ENCODE measurements around the gene IL10RA. TPM values are rescaled to one million over a fixed set of nuclear protein-coding genes. Genes with fewer than 3 reads are reported as not detected.

The IL10RA gene
- total and polyA plus RNA-seq, 2 of the 4 experiments (the other 2 are of a cell fraction): 0.12 TPM; not detected in 1

GRCh38 chr11:118033443-118033842, 47.2 kb downstream of the IL10RA start:
- H2BK120ac ChIP-seq (ENCODE audit: low read depth, low read length): no peak overlapping the region
- no peaks in the 10 kb centered on the region for H3K4me1 ChIP-seq (ENCODE audit: control insufficient read depth, insufficient read depth, low read length)
- H3K56ac ChIP-seq (ENCODE audit: extremely low read depth, insufficient read depth, low read length): no peak overlapping the region
- H2BK5ac ChIP-seq (ENCODE audit: low read depth, low read length, poor library complexity, severe bottlenecking): no peak overlapping the region
- no CpG with 5 or more reads among the region's 4 CpGs for WGBS, 2 experiments (ENCODE audit: extremely low coverage in 2 of 2, insufficient read length in 1 of 2)
- no peak for DNase-seq
- H4K5ac ChIP-seq (ENCODE audit: low read depth, low read length): no peak overlapping the region
- no peak overlapping the region for H3K27ac ChIP-seq (ENCODE audit: insufficient read depth, low read length)
- no peak overlapping the region for H2AK5ac ChIP-seq (ENCODE audit: low read depth, low read length)
- dilution Hi-C loops (cut with HindIII; ENCODE audit: low sequenced_read_pairs, unreplicated experiment) (no loop called here), intact Hi-C loops (cut with micrococcal nuclease) (no loop called here), in situ Hi-C loops (cut with MboI; ENCODE audit: low sequenced_read_pairs) (no loop called here)
- no peak overlapping the region for H3K9ac ChIP-seq (ENCODE audit: low read depth, low read length)
- H3K4me2 ChIP-seq (ENCODE audit: low read depth, low read length): no peak overlapping the region
- H2BK15ac ChIP-seq (ENCODE audit: low read depth, low read length): no peak overlapping the region
- BruUV-seq (replicated peaks): no TSS peak
- no peaks in the 10 kb centered on the region for H3K9me1 ChIP-seq (ENCODE audit: insufficient read depth, low read length)
- H4K91ac ChIP-seq (ENCODE audit: insufficient read depth, low read depth, low read length): no peak overlapping the region
- H2BK20ac ChIP-seq (ENCODE audit: low read depth, low read length): no peak overlapping the region
- no peak for ATAC-seq (ENCODE audit: low read depth)
- no peaks in the 10 kb centered on the region for H3K36me3 ChIP-seq (ENCODE audit: control insufficient read depth, insufficient read depth, low read length)
- H3K27me3 ChIP-seq (ENCODE audit: control insufficient read depth, insufficient read depth, low read length): peaks cover 2% of the 10 kb centered on the region; the same call in 1 of the 2 replicates
- TF ChIP-seq MXI1 (IDR thresholded peaks at IDR 0.05; ENCODE audit: borderline replicate concordance, low read depth, low read length): no peak
- TF ChIP-seq MAFK (IDR thresholded peaks at IDR 0.05; ENCODE audit: low read depth, low read length): no peak
- TF ChIP-seq CHD1 (IDR thresholded peaks at IDR 0.05; ENCODE audit: low read depth, low read length): no peak
- TF ChIP-seq POLR2A (IDR thresholded peaks at IDR 0.05; ENCODE audit: low read depth, low read length): no peak
- TF ChIP-seq SMC3 (IDR thresholded peaks at IDR 0.05; ENCODE audit: low read depth, low read length): no peak
- TF ChIP-seq CTCF (conservative IDR thresholded peaks at IDR 0.05; ENCODE audit: low read depth, low read length): no peak
- no peak for TF ChIP-seq RAD21 (IDR thresholded peaks at IDR 0.05; ENCODE audit: low read length)
- TF ChIP-seq USF2 (IDR thresholded peaks at IDR 0.05; ENCODE audit: low read depth, low read length): no peak
- TF ChIP-seq CEBPB (IDR thresholded peaks at IDR 0.05; ENCODE audit: low read depth, low read length): no peak
- TF ChIP-seq RFX5 (IDR thresholded peaks at IDR 0.05; ENCODE audit: low read depth, low read length): no peak
- H3K9me3 ChIP-seq (ENCODE audit: control insufficient read depth, insufficient read depth, low read length): no peaks in the 10 kb centered on the region
- no peak overlapping the region for H2AK9ac ChIP-seq (replicated peaks; ENCODE audit: low read depth, low read length, poor library complexity)
- no peak overlapping the region for H4K8ac ChIP-seq (ENCODE audit: low read depth in 2 of 2, low read length in 2 of 2)
- no peak overlapping the region for H3K4ac ChIP-seq (ENCODE audit: low read depth, low read length)
- no peaks in the 10 kb centered on the region for H3K79me1 ChIP-seq (ENCODE audit: low read depth in 1 of 2, low read length in 2 of 2)
- no peaks in the 10 kb centered on the region for H4K20me1 ChIP-seq (ENCODE audit: insufficient read depth, low read length)
- H2AFZ ChIP-seq (replicated peaks; ENCODE audit: low read length, poor library complexity): no peak overlapping the region
- H3K18ac ChIP-seq (ENCODE audit: low read depth, low read length): no peak overlapping the region
- H3K14ac ChIP-seq (replicated peaks; ENCODE audit: low read depth, low read length): no peak overlapping the region
- CTCF ChIA-PET: no interaction called here
- H3K4me3 ChIP-seq (ENCODE audit: insufficient read depth, low read depth, low read length): no peak overlapping the region
- POLR2A ChIA-PET (ENCODE audit: unreplicated experiment): no interaction called here
- H3K23ac ChIP-seq (ENCODE audit: low read depth, low read length): no peak overlapping the region
